ENCODE results near the gene HSD17B4. TPM values are rescaled to one million over a fixed set of nuclear protein-coding genes. Genes with fewer than 3 reads are reported as not detected.

Gene HSD17B4
- total and polyA plus RNA-seq, 8 donors = 162 to 413 (median 207) TPM

DNA sequence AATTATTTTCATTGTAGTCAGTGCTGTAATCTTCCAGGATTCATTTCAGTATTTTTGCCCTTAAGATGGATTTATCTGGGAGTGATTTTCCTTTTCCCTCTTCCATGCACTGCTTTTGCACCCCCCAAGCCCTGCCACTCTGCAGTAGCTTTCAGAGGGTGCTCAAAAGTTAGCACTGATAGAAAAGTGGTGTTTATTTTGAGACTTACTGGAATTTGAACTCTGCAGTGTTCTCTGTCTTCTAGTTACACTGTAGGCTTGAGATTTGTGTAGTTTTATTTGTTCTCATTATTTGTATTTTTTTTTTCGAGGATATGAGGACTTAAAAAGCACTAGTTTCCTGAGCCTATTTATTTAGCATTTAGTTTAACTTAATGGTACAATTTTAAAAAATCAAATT, 70.5 kb downstream of the HSD17B4 start:
- Histone ChIP-seq H3K9me3 (peaks cover 0 to 3% of the 10 kb centered on the region in 2 donors), H3K27ac (no peak overlapping the region), H3K36me3 (peaks cover 0 to 62% of the 10 kb centered on the region in 2 donors), H3K4me1 (no peaks in the 10 kb centered on the region), H3K4me3 (no peak overlapping the region), H3K27me3 (no peaks in the 10 kb centered on the region)
- TF ChIP-seq, protein P1, sequence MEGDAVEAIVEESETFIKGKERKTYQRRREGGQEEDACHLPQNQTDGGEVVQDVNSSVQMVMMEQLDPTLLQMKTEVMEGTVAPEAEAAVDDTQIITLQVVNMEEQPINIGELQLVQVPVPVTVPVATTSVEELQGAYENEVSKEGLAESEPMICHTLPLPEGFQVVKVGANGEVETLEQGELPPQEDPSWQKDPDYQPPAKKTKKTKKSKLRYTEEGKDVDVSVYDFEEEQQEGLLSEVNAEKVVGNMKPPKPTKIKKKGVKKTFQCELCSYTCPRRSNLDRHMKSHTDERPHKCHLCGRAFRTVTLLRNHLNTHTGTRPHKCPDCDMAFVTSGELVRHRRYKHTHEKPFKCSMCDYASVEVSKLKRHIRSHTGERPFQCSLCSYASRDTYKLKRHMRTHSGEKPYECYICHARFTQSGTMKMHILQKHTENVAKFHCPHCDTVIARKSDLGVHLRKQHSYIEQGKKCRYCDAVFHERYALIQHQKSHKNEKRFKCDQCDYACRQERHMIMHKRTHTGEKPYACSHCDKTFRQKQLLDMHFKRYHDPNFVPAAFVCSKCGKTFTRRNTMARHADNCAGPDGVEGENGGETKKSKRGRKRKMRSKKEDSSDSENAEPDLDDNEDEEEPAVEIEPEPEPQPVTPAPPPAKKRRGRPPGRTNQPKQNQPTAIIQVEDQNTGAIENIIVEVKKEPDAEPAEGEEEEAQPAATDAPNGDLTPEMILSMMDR (IDR thresholded peaks at IDR 0.05) = no peak
- ATAC-seq (no peak), DNase-seq (no peak)
- intact Hi-C loops (cut with DNase I) = no loop called here

DNA sequence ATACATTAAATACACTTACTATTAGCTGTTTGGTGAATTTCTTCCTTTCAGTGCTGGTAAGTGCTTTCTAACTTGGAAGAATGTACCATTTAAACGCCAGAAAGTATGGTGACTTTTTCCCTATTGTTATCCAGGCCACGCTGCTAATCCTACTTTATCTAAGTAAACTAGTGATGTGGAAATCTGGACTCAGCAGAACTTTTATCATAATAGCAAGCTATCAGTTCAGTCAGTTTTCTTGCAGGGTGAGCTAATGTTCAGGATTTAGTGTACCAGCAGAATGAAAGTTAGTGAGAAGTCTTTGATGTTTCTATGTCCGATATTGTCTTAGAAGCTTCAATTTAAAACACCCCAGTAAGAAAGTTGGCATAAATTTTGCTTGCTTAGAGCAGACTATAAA, 72.2 kb downstream of the HSD17B4 start:
- Histone ChIP-seq H3K36me3 (peaks cover 0 to 53% of the 10 kb centered on the region in 2 donors), H3K27me3 (no peaks in the 10 kb centered on the region), H3K4me1 (no peaks in the 10 kb centered on the region), H3K4me3 (no peak overlapping the region), H3K27ac (no peak overlapping the region), H3K9me3 (peaks cover 0 to 3% of the 10 kb centered on the region in 2 donors)
- TF ChIP-seq, protein P1 (IDR thresholded peaks at IDR 0.05) = no peak
- no peak for ATAC-seq
- intact Hi-C loops (cut with DNase I) = no loop called here
- DNase-seq = no peak

DNA sequence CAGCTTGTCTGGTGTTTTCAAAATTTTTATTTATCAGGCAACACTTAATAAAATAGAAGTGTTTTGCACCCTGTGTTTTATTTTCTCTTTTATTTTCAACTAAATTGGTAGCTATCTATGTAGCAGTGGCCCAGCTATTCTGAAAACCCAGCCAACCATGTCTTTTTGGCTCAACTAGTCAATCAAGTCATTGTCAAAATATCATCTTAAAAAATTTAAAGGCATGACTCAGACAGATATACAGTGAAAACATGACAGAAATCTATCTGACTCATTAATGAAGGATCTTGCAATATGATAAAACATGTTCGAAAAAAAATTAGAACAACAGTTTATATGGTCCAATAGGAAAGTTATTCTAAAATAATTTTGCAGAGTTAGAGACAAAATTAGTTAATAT, 75.1 kb downstream of the HSD17B4 start:
- H3K27ac ChIP-seq = no peak overlapping the region
- no peaks in the 10 kb centered on the region for H3K27me3 ChIP-seq
- no peaks in the 10 kb centered on the region for H3K4me1 ChIP-seq
- intact Hi-C loops (cut with DNase I) = no loop called here
- ATAC-seq = no peak
- peaks cover 0 to 58% of the 10 kb centered on the region in 2 donors for H3K36me3 ChIP-seq
- TF ChIP-seq, protein P1 (IDR thresholded peaks at IDR 0.05) = no peak
- no peaks in the 10 kb centered on the region for H3K9me3 ChIP-seq
- no peak for DNase-seq
- H3K4me3 ChIP-seq = no peak overlapping the region

DNA sequence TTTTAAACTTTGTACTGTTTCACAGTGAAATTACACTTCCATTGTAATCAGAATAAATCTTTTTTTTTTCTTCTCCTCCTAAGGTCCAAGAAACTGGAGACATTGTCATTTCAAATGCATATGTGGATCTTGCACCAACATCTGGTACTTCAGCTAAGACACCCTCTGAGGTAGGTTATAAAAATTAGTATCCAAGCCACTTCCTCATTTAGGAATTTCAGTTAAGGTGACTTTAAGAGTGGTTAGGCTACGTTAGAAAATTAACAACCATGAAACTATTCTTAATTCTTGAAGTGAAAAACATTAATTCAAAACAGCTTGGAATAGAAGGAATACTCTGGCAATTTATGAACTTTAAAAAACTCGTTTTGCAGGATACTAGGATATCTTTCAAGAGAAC, 77.5 kb downstream of the HSD17B4 start:
- intact Hi-C loops (cut with DNase I) = no loop called here
- ATAC-seq = no peak
- H3K4me1 ChIP-seq = no peaks in the 10 kb centered on the region
- no peak for DNase-seq
- no peaks in the 10 kb centered on the region for H3K27me3 ChIP-seq
- no peak overlapping the region for H3K4me3 ChIP-seq
- H3K36me3 ChIP-seq = peaks cover 0 to 64% of the 10 kb centered on the region in 2 donors
- no peaks in the 10 kb centered on the region for H3K9me3 ChIP-seq
- TF ChIP-seq, protein P1 (IDR thresholded peaks at IDR 0.05) = no peak
- no peak overlapping the region for H3K27ac ChIP-seq

DNA sequence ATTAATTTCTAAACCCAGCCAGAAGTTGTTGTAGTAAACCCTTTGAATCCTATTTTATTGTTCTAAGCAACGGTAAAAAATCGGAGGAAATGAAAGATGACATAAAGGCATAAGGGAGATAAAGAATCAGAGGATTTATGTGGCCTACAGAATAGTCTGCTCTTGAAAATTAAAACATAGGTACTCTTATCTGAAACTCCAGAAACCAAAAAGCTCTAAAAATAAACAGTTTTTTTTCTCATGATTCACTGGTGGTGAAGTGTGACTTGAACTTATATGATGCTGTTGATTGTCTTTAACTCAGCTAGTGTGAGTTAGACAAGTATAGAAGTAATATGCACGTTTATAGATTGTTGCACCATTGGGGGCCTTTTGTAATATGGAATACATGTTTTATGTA, 80.3 kb downstream of the HSD17B4 start:
- Histone ChIP-seq H3K27me3 (no peaks in the 10 kb centered on the region), H3K4me1 (no peaks in the 10 kb centered on the region), H3K4me3 (no peak overlapping the region), H3K36me3 (peaks cover 0 to 58% of the 10 kb centered on the region in 2 donors), H3K9me3 (no peaks in the 10 kb centered on the region), H3K27ac (no peak overlapping the region)
- no peak for DNase-seq
- TF ChIP-seq, protein P1 (IDR thresholded peaks at IDR 0.05) = no peak
- intact Hi-C loops (cut with DNase I) = no loop called here
- ATAC-seq = no peak

All from left lung (tissue), 10 donors.